Mesodermal cell (in vitro differentiated cells): Measurements from ENCODE around the gene BSND.
"Not testable (repeated sequence)": the region's sequence is repeated elsewhere in the genome, so short reads cannot be mapped to it uniquely, and the experiment has no call there.

Source experiments
- H3K27ac ChIP-seq: 2 replicates; pipeline ENCODE4 v1.7.0; 2013; ENCODE audit warnings: mild to moderate bottlenecking, low read depth, low read length, moderate library complexity; ENCODE audit not compliant: severe bottlenecking
- H3K36me3 ChIP-seq: 2 replicates; pipeline ENCODE4 v1.7.1; 2013; ENCODE audit warnings: mild to moderate bottlenecking, low read length, moderate library complexity; ENCODE audit not compliant: control insufficient read depth, insufficient read depth
- H3K4me1 ChIP-seq: one replicate; pipeline ENCODE4 v1.7.1; 2013; ENCODE audit warnings: mild to moderate bottlenecking, low read length; ENCODE audit not compliant: insufficient read depth, control insufficient read depth, poor library complexity, severe bottlenecking
- H3K4me3 ChIP-seq: 2 replicates; pipeline ENCODE4 v1.7.0; 2013; ENCODE audit warnings: low read length, control low read depth, mild to moderate bottlenecking; ENCODE audit not compliant: insufficient read depth, poor library complexity, severe bottlenecking; ENCODE audit errors: extremely low read depth
- H3K9me3 ChIP-seq: 2 replicates; pipeline ENCODE4 v1.7.1; 2013; ENCODE audit warnings: mild to moderate bottlenecking, low read length, moderate library complexity; ENCODE audit not compliant: control insufficient read depth
- WGBS, 2 experiments: methylation state at CpG; one replicate each; pipeline ENCODE4 v1.1.5; 2013; ENCODE audit warnings: missing lambda C conversion rate in 2 of 2; ENCODE audit not compliant: insufficient coverage in 2 of 2; 5-methylcytosine and 5-hydroxymethylcytosine counted together

BSND gene

GRCh38 chr1:55018395-55018794 is 19.7 kb downstream of the BSND start:
- Histone ChIP-seq H3K4me1 (no peaks in the 10 kb centered on the region), H3K27ac (no peak overlapping the region), H3K36me3 (no peaks in the 10 kb centered on the region), H3K9me3 (no peaks in the 10 kb centered on the region), H3K4me3 (no peak overlapping the region)
- WGBS, 2 experiments: 94% methylated on average over 4 of the region's 9 CpGs; no CpG with 5 or more reads in 1 of the 2 experiments

- Histone ChIP-seq H3K36me3 (no peaks in the 10 kb centered on the region), H3K27ac (no peak overlapping the region), H3K4me1 (no peaks in the 10 kb centered on the region), H3K9me3 (no peaks in the 10 kb centered on the region), H3K4me3 (no peak overlapping the region)
- WGBS, 2 experiments: 33 to 47% methylated on average over 13 to 14 of the region's 15 CpGs
Measured at GRCh38 chr1:55021942-55022546, 23.3 kb downstream of the BSND start.

- WGBS, 2 experiments: 20 to 33% methylated on average over 1 of the region's 10 CpGs
- H3K9me3 ChIP-seq, H3K27ac ChIP-seq, H3K4me3 ChIP-seq, H3K4me1 ChIP-seq, H3K36me3 ChIP-seq: not testable (repeated sequence)
Measured at GRCh38 chr1:55024163-55024562, 25.4 kb downstream of the BSND start.

- H3K27ac ChIP-seq, H3K9me3 ChIP-seq, H3K4me3 ChIP-seq, H3K4me1 ChIP-seq, H3K36me3 ChIP-seq: not testable (repeated sequence)
- WGBS, 2 experiments: 100% methylated on average over 1 of the region's 3 CpGs; no CpG with 5 or more reads in 1 of the 2 experiments
Measured at GRCh38 chr1:55026682-55027081, 27.9 kb downstream of the BSND start.

- not testable (repeated sequence) for H3K4me1 ChIP-seq, H3K4me3 ChIP-seq, H3K27ac ChIP-seq, H3K36me3 ChIP-seq, H3K9me3 ChIP-seq
- WGBS, 2 experiments: 94% methylated on average over 5 of the region's 5 CpGs; no CpG with 5 or more reads in 1 of the 2 experiments
Measured at GRCh38 chr1:55031098-55031497, 32.4 kb downstream of the BSND start.

GRCh38 chr1:55033265-55033614 is 34.5 kb downstream of the BSND start:
- no peaks in the 10 kb centered on the region for H3K9me3 ChIP-seq
- no peaks in the 10 kb centered on the region for H3K4me1 ChIP-seq
- H3K36me3 ChIP-seq: no peaks in the 10 kb centered on the region
- no peak overlapping the region for H3K4me3 ChIP-seq
- no peak overlapping the region for H3K27ac ChIP-seq
- 84 to 86% methylated on average over 5 of the region's 7 CpGs for WGBS, 2 experiments

- H3K27ac ChIP-seq: no peak overlapping the region
- no peaks in the 10 kb centered on the region for H3K4me1 ChIP-seq
- no peaks in the 10 kb centered on the region for H3K36me3 ChIP-seq
- 89 to 93% methylated on average over 4 to 6 of the region's 6 CpGs for WGBS, 2 experiments
- H3K4me3 ChIP-seq: no peak overlapping the region
- H3K9me3 ChIP-seq: no peaks in the 10 kb centered on the region
Measured at GRCh38 chr1:55034476-55035133, 35.9 kb downstream of the BSND start.

GRCh38 chr1:55035904-55036303 is 37.2 kb downstream of the BSND start:
- Histone ChIP-seq H3K4me1 (no peaks in the 10 kb centered on the region), H3K27ac (no peak overlapping the region)
- 86% methylated on average over 2 of the region's 4 CpGs; no CpG with 5 or more reads in 1 of the 2 experiments for WGBS, 2 experiments

GRCh38 chr1:55037733-55038551 is 39.2 kb downstream of the BSND start:
- WGBS, 2 experiments: 90 to 96% methylated on average over 4 to 7 of the region's 8 CpGs
- Histone ChIP-seq H3K27ac (no peak overlapping the region), H3K36me3 (no peaks in the 10 kb centered on the region), H3K4me3 (no peak overlapping the region), H3K9me3 (no peaks in the 10 kb centered on the region), H3K4me1 (no peaks in the 10 kb centered on the region)

More at GRCh38 chr1:55035904-55036303, 37.2 kb downstream of the BSND start:
- Histone ChIP-seq H3K36me3 (no peaks in the 10 kb centered on the region), H3K4me3 (no peak overlapping the region), H3K9me3 (no peaks in the 10 kb centered on the region)

- WGBS, 2 experiments: 95 to 100% methylated on average over 2 to 3 of the region's 3 CpGs
Measured at GRCh38 chr1:55038552-55038838, 39.8 kb downstream of the BSND start.

GRCh38 chr1:55038974-55039341 is 40.2 kb downstream of the BSND start:
- Histone ChIP-seq H3K4me3 (peak overlapping the region; percentile 29), H3K9me3 (no peaks in the 10 kb centered on the region), H3K27ac (no peak overlapping the region), H3K4me1 (no peaks in the 10 kb centered on the region), H3K36me3 (no peaks in the 10 kb centered on the region)
- 43 to 61% methylated on average over 6 to 8 of the region's 9 CpGs for WGBS, 2 experiments

More at GRCh38 chr1:55038552-55038838, 39.8 kb downstream of the BSND start:
- no peaks in the 10 kb centered on the region for H3K9me3 ChIP-seq
- H3K36me3 ChIP-seq: no peaks in the 10 kb centered on the region
- H3K27ac ChIP-seq: no peak overlapping the region
- no peak overlapping the region for H3K4me3 ChIP-seq
- no peaks in the 10 kb centered on the region for H3K4me1 ChIP-seq
